ENCODE results near the gene NBAS.
"Not testable (repeated sequence)": the region's sequence is repeated elsewhere in the genome, so short reads cannot be mapped to it uniquely, and the experiment has no call there.

Gene NBAS

DNA sequence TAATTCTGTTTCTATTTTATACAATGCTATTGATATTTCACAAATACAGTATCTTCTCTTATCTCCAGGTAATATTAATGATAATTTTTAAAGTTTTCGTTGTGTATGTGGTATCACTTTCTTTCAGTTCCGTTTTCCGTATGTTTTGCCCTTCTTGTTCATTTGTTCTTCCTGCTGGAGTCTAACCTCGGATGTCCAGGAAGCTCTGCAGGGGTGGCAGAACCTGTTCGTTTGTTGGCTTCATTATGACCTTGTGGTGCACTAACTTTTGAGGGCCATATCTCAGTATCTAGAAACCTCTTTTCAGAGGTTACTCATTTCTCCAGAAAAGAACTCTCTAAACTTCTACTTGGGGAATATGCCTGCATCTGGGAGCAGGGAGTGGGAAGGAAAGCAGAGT, 134.5 kb downstream of the NBAS start:
- no peak for DNase-seq

DNA sequence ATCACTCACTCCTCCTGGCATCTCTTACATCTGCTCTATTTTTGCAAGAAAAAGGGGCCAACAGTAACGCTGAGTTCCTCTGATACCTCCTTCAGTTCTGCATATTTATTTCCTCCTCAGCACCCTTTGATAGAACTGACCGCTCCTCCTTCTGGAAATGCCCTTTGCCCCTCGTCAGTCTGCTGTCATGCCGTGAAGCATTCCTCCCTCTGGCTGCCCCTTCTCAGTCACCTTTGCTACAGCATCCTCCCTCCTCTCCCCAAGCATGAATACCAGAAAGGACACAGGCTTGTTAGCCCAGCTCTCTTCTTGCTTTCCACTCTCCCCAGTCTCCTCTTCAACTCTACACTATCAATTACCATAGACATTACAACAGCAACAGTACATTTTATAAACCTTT, 135.4 kb downstream of the NBAS start:
- no peak for DNase-seq

GRCh38 chr2:15421753-15422152, 139.4 kb downstream of the NBAS start:
- DNase-seq, result no peak

DNA sequence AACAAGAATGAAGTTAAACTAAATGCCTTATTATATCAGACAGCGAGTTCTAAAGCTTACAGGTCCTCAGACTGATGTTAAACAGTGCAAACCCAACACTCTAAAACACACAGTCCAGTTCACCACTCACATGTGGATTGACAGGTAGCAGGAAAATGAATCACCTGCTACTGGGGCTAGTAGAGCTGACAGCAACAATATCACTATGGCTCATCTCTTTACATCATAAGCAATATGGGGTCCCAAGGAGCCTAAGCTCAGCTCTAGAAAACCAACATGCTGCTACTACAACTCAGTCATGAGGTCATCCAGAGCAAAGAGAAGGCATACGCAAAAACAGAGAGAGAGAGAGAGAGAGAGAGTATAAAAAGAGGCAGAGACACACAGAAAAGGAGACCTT, 145.4 kb downstream of the NBAS start:
- no peak for DNase-seq

DNA sequence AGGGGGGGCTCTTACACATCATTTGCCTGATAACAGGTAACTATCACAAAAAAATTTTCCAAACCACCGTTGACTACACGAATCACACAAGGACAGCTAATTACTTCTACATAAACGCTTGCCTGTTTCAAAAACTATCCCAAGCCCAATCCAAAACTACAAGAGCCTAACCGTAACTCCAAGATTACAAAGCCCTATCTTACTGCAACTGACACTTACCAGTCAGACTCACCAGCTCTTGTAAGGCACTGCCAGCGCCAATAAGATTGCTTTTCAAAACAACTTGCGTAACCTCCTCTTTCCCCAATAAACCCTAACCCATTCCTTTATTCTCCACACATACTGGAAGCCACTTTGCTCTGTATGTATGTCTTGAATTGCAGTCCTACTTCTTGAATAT, 148.4 kb downstream of the NBAS start:
- no peak for DNase-seq

DNA sequence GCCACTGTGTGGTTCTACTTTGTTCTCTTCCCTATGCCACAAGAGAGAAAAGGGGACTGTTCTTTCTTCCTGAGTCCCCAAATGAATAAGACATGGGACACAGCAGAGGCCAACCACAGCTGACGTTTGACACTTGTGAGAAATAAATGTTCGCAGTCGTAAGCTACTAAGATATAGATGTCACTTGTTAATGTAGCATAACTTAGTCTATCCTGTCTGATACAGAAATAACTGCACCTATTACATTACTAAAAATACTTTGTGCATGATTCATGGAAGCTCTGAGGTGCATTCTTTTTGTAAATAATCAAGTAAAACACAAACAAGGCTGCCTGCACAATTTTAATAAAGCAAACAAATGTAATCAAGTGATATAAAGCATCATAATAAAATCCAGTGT, 148.8 kb downstream of the NBAS start:
- no peak for DNase-seq

DNA sequence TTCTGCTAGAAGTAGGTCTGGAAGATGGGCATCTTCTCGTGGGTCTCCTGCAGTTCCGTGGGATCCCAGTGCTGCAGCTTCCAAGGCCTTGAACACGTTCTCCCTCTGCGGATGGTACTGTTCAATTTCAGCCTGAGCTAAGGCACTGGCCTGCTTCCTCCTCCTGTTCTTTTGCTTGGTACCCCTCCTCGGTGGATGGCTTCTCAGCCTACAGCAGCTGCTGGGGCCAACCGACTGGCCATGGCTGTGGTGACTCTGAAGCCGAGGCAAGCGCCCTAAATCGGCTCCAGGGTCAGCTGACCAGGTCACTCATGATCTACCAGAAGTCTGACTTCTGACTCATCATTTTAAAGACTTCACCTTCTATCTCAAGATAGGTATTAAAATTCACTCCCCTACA, 150.2 kb downstream of the NBAS start:
- peak in 1 of 58 donors; percentile 2 for DNase-seq

DNA sequence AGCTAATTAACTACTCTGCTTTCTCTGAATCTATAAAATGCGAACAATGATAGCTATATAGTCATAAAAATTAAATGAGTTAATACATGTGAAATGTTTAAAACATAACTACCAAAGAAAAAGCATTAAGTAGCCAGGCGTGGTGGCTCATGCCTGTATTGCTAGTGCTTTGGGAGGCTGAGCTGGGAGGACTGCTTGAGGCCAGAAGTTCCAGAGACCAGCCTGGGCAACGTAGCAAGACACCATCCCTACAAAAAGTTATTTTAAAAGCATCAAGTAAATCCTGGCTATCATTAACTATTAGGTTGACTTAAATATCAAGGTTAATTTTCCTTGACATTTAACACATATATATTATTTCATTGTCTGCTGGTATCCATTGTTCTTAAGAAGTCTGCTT, 152.4 kb downstream of the NBAS start:
- no peak for DNase-seq

DNA sequence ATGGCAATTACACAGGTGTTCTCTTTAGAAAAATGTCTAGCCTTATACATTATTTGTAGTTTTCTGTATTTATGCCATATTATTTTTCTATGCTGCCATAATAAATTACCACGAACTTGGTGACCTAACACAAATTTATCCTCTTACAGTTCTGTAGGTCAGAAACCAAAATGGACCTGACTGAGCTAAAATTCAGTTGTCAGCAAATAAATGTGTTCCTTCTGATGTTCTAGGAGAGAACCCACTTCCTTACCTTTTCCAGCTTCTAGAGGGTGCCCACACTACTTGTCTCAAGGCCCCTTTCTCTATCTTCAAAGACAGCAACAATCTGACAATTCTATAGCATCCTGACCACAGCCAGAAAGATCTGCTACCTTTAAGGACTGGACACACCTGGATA, 153.5 kb downstream of the NBAS start:
- DNase-seq, result no peak

DNA sequence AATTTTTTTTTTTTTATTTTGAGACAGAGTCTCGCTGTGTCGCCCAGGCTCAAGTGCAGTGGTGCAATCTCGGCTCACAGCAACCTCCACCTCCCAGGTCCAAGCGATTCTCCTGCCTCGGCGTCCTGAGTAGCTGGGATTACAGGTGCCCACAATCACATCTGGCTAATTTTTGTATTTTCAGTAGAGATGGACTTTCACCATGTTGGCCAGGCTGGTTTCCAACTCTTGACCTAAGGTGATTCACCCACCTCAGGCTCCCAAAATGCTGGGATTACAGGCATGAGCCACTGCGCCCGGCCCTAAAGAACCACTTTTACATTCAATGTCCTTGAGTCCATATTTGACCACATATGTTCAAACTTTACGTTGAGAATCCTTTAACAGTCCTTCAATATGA, 156.6 kb downstream of the NBAS start:
- DNase-seq, result not testable (repeated sequence)

GRCh38 chr2:15400240-15400826, 160.8 kb downstream of the NBAS start:
- no peak for DNase-seq

DNA sequence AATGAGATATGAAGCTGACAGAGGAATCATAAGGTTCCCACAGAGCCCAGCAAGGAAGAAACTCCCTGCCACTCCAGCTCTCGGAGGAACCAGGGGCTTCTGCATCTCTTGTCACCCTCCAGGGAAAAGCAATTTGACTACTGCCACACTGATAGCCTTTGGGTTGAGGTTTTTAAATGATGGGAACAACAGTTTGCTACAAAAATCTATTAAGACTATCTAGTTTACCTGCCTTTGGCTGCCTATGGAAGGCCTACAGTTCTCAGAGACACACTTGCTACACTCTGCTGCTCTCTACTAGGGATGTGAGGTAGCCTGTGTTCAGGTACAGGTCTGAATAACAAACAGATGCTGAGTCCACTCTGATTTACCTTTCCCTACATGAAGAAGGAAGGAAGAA, 161.9 kb downstream of the NBAS start:
- DNase-seq, result no peak

- DNase-seq, result no peak
These were observed 169.4 kb downstream of the NBAS start for GRCh38 chr2:15391751-15392150.

- no peak for DNase-seq
These were observed 171.2 kb downstream of the NBAS start for GRCh38 chr2:15389895-15390294.

DNA sequence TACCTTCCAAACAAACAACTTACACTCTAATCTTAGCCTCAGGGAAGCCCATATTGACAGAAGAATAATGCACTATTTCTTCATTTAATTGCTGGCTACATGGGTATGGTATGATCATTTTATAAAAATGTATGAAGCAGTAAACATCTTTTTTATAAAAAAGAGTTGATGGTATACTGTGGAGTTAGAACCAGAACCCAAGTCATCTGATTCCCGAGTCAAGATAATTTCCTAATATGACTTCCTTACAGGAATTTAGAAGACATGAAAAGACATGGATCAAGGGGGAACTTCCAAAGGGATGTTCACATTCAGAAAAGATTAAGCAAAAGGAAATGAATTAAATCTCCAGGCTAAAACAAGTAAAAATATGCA, 171.8 kb downstream of the NBAS start:
- no peak for DNase-seq

DNA sequence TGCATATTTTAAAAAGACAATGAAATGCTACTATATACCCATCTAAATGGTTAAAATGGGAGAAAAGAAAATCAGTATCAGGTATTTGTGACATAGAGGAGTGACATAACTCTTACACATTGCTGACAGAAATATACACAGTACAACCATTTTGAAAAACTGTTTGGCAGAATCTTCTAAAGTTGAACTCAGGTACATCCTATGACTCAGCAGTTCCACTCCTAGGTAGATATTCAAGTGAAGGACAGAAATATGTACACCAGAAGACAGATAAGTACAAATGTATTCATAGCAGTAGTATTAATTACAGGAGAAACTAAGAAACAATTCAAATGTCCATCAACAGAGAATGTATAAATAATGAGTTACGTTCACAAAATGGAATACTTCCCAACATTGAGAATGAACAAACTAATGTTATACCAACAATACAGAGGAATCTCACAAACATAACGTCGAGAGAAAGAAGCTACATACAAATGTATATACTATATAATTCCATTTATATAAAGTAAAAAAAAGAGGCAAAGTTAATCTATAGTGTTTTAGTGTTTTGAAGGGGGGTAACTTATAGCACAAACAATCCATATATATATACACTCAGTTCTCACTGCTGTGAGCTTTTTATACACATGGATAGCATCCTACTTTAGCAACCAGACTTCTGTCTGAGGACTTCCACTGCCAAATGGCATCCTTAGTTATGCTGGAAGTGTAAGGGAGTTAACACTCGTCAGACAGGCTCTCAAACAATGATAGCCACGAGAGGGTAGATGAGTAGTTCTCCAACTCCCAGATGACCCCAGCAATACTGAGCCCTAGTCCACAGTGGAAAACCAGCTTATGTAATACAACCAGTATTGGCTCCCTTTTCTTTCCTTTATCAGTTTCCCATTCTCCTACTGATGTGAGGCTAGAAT, 172.5 kb downstream of the NBAS start:
- DNase-seq, result no peak

DNA sequence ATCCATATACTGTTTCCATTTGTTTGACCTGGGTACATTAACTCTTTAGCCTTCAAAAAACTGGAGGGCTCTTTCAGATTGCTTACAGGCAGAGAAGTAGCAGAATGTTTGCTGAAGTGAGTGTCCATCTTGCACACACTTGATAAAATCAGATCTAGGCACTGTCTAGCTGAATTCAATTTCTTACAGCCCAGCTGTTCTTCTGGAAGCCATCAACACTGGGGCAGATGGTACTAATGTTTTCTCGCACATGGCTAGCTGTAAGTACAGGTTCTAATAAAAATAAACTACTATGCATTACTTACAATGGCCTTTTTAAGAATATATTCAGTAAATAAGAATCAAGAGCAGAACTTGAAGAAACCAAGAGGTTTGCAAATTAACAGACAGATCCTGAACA, 175.9 kb downstream of the NBAS start:
- no peak for DNase-seq

- DNase-seq, result no peak
These were observed 177.3 kb downstream of the NBAS start for GRCh38 chr2:15383695-15384350.

DNA sequence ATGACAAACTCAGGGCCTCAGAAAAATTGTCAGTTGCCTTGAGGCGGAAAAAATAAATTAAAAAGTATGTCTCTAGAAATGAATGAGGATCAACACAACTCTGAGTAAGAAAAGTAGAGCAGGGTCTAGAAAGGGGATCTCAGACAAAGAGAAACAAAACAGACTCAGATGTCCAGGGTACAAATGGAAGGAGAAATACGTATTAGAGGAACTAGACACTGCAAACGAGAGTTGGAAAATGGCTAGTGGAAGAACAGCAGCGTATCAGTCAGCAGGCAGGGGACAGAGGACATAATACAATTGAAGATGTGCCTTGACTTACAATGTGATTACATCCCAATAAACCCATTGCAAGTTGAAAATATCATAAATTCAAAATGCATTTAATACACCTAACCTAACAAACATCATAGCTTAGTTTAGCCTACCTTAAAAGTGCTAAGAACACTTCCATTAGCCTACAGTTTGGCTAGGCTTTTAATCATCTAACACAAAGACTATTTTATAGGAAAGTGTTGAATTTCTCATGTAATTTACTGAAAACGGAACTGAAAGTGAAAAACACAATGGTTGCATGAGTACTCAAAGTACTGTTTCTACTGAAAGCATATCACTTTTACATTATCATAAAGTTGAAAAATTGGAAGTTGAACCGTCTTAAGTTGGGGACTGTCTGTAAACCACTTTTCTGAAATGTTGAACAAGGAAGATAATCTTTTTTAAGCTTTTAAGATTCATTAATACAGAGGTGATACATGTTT, 182.8 kb downstream of the NBAS start:
- no peak for DNase-seq

GRCh38 chr2:15377202-15377601, 183.9 kb downstream of the NBAS start:
- DNase-seq, result no peak

- DNase-seq, result no peak
These were observed 189.1 kb downstream of the NBAS start for GRCh38 chr2:15372019-15372418.

DNA sequence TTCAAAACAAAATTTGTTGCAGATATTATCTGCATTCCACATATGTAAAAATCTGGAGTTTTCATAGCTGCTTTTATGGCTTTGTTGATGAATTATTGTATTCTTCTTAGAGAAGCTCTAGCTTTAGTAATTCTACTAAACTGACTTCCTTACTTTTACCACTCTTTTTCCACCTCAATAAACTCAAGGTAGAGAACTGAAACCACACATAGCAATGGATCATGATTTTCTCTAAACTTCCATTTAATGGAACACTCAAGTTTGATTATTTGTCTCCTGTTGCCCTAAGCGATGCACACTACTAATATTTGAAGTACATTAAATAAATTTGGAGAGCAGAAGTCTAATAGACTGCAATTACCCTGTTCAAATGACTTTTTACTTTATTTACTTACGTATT, 192.0 kb downstream of the NBAS start:
- DNase-seq, result no peak

Measured in anterior cingulate cortex (tissue), 58 donors.